Measurements from ENCODE around the gene SIAH3.
A peak's percentile ranks its signal among the peaks of the same experiment; 100 is the strongest.
"Not testable (repeated sequence)": the region's sequence is repeated elsewhere in the genome, so short reads cannot be mapped to it uniquely, and the experiment has no call there.

The SIAH3 gene

DNA sequence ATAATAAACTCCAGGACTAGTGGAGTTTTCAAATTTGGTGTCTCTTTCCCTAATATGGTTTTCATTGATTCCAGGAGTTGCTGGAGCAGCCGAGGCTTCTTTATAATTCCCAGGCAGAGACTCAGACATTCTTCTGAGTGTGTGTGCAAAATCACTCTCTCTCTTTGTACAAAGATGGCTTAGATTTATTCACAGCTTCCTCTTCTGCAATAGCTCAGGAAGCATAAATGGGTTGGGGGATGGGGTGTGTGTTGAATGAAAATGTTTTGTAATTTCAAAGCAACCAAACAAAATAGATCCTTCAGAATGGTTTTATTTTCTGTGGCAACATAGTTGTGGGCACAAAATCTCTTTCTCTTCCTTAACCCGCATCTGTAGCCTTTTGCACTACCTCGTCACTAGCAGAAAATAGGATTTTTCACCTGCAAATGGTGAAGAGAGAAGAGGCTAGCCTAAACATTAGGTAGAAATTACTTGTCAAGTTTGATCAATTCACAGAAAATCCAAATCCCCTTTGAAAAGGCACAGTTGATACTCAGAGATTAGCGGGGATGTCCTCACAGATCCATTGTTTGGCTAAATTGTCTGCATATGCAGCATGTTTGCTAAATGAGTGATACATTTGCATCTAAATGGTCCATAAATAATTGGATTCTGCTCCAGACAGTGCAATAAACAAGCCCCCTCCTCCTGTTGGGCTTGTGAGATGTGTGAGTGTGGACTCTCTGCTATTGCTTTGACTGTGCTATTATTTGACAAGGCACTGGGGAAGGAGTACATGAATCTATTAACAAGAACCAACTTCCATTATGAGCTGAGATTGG lies 82.7 kb downstream of the SIAH3 start:
- Histone ChIP-seq H3K9me3 (ENCODE audit: control insufficient read depth, insufficient read depth, low read length) (no peaks in the 10 kb centered on the region), H3K4me1 (ENCODE audit: control insufficient read depth, insufficient read depth, low read length) (peaks cover 4% of the 10 kb centered on the region; the same call in 1 of the 2 replicates), H3K27me3 (ENCODE audit: control insufficient read depth, insufficient read depth, low read length) (no peaks in the 10 kb centered on the region), H3K36me3 (ENCODE audit: control insufficient read depth, insufficient read depth, low read length) (no peaks in the 10 kb centered on the region), H3K27ac (ENCODE audit: low read length) (no peak overlapping the region), H3K4me3 (ENCODE audit: low read length) (no peak overlapping the region)
- WGBS (ENCODE audit: insufficient coverage, insufficient read length): no CpG with 5 or more reads among the region's 4 CpGs
- DNase-seq (ENCODE audit: low read depth, low spot score): peak; percentile 16

DNA sequence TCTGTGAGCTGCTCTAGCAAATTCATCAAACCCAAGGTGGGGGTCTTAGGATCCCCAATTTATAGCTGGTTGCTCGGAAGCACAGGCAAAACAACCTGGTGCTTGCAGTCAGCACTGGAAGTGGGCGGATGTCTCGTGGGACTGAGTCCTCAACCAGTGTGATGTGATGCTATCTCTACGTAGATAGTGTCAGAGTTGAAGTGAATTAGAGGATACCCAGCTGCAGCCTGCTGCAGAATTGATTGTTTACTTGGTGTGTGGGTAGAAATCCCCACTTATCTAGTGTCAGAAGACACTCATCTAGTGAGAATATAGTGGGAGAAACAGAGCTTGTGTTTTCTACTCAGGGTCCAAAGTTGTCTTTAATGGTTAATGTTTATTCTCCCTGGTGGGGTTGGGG lies 86.1 kb downstream of the SIAH3 start:
- DNase-seq (ENCODE audit: low read depth, low spot score): no peak
- WGBS (ENCODE audit: insufficient coverage, insufficient read length): no CpG with 5 or more reads among the region's 4 CpGs
- no peak overlapping the region for H3K27ac ChIP-seq (ENCODE audit: low read length)
- H3K36me3 ChIP-seq (ENCODE audit: control insufficient read depth, insufficient read depth, low read length): no peaks in the 10 kb centered on the region
- no peak overlapping the region for H3K4me3 ChIP-seq (ENCODE audit: low read length)
- H3K27me3 ChIP-seq (ENCODE audit: control insufficient read depth, insufficient read depth, low read length): no peaks in the 10 kb centered on the region
- peaks cover 4% of the 10 kb centered on the region; the same call in 1 of the 2 replicates for H3K4me1 ChIP-seq (ENCODE audit: control insufficient read depth, insufficient read depth, low read length)
- no peaks in the 10 kb centered on the region for H3K9me3 ChIP-seq (ENCODE audit: control insufficient read depth, insufficient read depth, low read length)

DNA sequence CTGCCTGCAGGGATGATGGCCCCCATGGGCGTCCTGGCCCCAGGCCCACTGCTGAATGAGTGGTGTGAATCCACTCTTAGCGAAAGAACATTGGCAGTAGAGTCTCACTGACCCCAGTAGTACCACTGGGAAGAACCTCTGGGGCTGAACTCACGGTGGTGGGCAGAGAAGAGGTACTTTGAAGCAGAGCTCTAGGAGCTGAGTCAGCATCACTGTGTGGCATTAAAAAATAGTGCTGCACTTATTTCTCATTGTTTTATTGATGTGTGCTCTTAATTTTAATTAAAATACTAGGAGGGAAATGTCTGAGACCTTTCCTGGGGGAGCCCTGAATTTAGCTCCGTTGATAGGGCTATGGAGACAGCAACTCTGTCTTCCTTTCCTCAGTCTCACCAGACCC lies 88.1 kb downstream of the SIAH3 start:
- no peaks in the 10 kb centered on the region for H3K9me3 ChIP-seq (ENCODE audit: control insufficient read depth, insufficient read depth, low read length)

DNA sequence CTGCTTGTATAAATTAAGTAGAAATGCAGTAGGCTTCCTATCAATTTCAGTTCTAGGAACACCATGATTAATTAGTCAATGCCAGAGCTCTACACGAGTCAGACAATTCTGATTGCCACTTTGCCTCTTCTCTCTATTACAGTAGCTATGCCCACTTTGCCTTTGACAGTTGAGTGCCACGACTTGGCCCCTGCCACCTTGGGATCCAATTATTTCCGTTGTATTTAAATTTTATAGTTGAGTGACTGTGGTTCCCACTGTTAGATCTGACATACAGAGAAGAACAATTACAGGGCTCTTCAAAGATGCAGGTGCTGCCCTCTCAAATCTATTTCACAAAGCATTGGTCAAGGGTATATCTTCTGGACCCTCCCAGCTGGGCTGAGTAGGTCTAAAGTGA lies 94.0 kb downstream of the SIAH3 start:
- not testable (repeated sequence) for H3K9me3 ChIP-seq (ENCODE audit: control insufficient read depth, insufficient read depth, low read length); H3K27ac ChIP-seq (ENCODE audit: low read length); DNase-seq (ENCODE audit: low read depth, low spot score); H3K27me3 ChIP-seq (ENCODE audit: control insufficient read depth, insufficient read depth, low read length); H3K4me3 ChIP-seq (ENCODE audit: low read length); H3K36me3 ChIP-seq (ENCODE audit: control insufficient read depth, insufficient read depth, low read length); H3K4me1 ChIP-seq (ENCODE audit: control insufficient read depth, insufficient read depth, low read length)
- no CpG with 5 or more reads among the region's 3 CpGs for WGBS (ENCODE audit: insufficient coverage, insufficient read length)

More for the DNA sequence above, 88.1 kb downstream of the SIAH3 start:
- Histone ChIP-seq H3K36me3 (ENCODE audit: control insufficient read depth, insufficient read depth, low read length) (no peaks in the 10 kb centered on the region), H3K27me3 (ENCODE audit: control insufficient read depth, insufficient read depth, low read length) (no peaks in the 10 kb centered on the region), H3K4me3 (ENCODE audit: low read length) (no peak overlapping the region), H3K27ac (ENCODE audit: low read length) (no peak overlapping the region), H3K4me1 (ENCODE audit: control insufficient read depth, insufficient read depth, low read length) (peaks cover under 1% of the 10 kb centered on the region; the same call in 1 of the 2 replicates)
- no CpG with 5 or more reads among the region's 4 CpGs for WGBS (ENCODE audit: insufficient coverage, insufficient read length)
- no peak for DNase-seq (ENCODE audit: low read depth, low spot score)

DNA sequence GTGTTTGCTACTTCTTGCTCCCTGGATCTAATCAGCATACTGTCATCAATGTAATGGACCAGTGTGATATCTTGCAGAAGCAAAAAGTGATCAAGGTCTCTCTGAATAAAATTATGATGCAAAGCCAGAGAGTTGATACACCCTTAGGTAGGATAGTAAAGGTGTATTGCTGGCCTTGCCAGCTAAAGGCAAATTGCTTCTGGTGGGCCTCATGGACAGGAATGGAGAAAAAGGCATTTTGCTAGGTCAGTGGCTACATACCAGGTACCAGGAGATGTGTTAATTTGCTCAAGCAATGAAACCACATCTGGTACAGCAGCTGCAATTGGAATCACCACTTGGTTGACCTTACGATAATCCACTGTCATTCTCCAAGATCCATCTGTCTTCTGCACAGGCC lies 95.1 kb downstream of the SIAH3 start:
- H3K27me3 ChIP-seq (ENCODE audit: control insufficient read depth, insufficient read depth, low read length): not testable (repeated sequence)

DNA sequence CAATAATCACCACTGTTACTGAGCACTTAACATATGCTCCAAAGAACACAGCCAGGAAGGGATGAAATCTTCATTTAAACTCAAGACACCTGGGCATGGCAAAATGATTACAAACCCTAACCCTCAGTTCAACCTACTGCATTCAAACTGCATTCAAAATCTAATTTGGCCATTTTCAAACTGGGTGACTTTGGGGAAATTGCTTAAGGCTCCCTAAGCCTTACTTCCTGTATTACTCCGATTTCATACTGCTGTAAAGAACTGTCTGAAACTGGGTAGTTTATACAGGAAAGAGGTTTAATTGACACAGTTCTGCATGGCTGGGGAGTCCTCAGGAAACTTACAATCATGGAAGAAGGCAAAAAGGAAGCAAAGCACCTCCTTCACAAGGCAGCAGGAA lies 99.0 kb downstream of the SIAH3 start:
- Histone ChIP-seq H3K36me3 (ENCODE audit: control insufficient read depth, insufficient read depth, low read length) (no peaks in the 10 kb centered on the region), H3K9me3 (ENCODE audit: control insufficient read depth, insufficient read depth, low read length) (no peaks in the 10 kb centered on the region), H3K27ac (ENCODE audit: low read length) (no peak overlapping the region), H3K4me1 (ENCODE audit: control insufficient read depth, insufficient read depth, low read length) (no peaks in the 10 kb centered on the region; the same call in 1 of the 2 replicates), H3K4me3 (ENCODE audit: low read length) (no peak overlapping the region), H3K27me3 (ENCODE audit: control insufficient read depth, insufficient read depth, low read length) (no peaks in the 10 kb centered on the region)
- no peak for DNase-seq (ENCODE audit: low read depth, low spot score)
- WGBS (ENCODE audit: insufficient coverage, insufficient read length): no CpG with 5 or more reads among the region's 1 CpG

More for the DNA sequence above, 95.1 kb downstream of the SIAH3 start:
- not testable (repeated sequence) for H3K9me3 ChIP-seq (ENCODE audit: control insufficient read depth, insufficient read depth, low read length); H3K4me1 ChIP-seq (ENCODE audit: control insufficient read depth, insufficient read depth, low read length); H3K4me3 ChIP-seq (ENCODE audit: low read length); H3K27ac ChIP-seq (ENCODE audit: low read length); H3K36me3 ChIP-seq (ENCODE audit: control insufficient read depth, insufficient read depth, low read length); DNase-seq (ENCODE audit: low read depth, low spot score)
- WGBS (ENCODE audit: insufficient coverage, insufficient read length): no CpG with 5 or more reads among the region's 1 CpG

DNA sequence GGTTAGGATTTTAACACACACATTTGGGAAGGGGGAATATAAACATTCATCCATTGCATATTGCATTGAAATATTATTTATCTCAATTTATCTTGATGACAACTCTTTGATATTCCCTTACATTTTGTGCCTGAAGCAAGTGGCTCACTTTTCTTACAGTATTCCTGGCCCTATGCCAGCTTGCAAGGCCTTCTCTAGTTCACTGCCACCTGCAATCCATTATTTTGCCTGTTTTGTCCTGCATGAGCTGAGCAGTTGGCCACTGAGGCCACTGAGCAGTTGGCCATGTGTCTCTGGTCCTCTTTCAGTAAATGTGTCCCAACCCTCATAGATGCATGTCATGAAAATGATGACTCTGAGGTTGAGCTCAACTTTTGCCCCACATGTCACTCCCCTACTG lies 99.7 kb downstream of the SIAH3 start:
- Histone ChIP-seq H3K27me3 (ENCODE audit: control insufficient read depth, insufficient read depth, low read length) (no peaks in the 10 kb centered on the region), H3K4me1 (ENCODE audit: control insufficient read depth, insufficient read depth, low read length) (no peaks in the 10 kb centered on the region; the same call in 1 of the 2 replicates), H3K9me3 (ENCODE audit: control insufficient read depth, insufficient read depth, low read length) (no peaks in the 10 kb centered on the region), H3K4me3 (ENCODE audit: low read length) (no peak overlapping the region), H3K27ac (ENCODE audit: low read length) (no peak overlapping the region), H3K36me3 (ENCODE audit: control insufficient read depth, insufficient read depth, low read length) (no peaks in the 10 kb centered on the region)
- no peak for DNase-seq (ENCODE audit: low read depth, low spot score)

DNA sequence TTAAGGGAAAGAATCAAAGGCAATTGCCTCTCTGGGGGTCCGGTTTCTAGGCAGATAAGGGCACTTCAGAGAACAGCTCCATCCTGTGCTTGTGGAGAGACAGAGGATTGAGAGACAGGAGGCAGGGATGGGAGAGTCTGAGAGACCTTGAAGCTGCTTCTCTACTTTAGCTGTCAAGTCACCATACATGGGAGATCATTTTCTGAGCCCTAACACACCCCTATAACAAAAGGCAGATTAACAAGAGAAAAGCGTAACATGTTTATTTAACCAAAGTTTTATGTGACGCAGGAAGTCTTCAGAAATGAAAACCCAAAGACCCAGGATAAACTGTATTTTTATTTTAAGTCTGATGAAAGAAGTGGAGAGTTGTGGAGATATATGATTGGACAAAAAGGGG lies 101.0 kb downstream of the SIAH3 start:
- H3K4me3 ChIP-seq (ENCODE audit: low read length): no peak overlapping the region
- H3K27ac ChIP-seq (ENCODE audit: low read length): no peak overlapping the region
- no CpG with 5 or more reads among the region's 3 CpGs for WGBS (ENCODE audit: insufficient coverage, insufficient read length)
- no peaks in the 10 kb centered on the region; the same call in 1 of the 2 replicates for H3K4me1 ChIP-seq (ENCODE audit: control insufficient read depth, insufficient read depth, low read length)
- H3K27me3 ChIP-seq (ENCODE audit: control insufficient read depth, insufficient read depth, low read length): no peaks in the 10 kb centered on the region
- no peaks in the 10 kb centered on the region for H3K36me3 ChIP-seq (ENCODE audit: control insufficient read depth, insufficient read depth, low read length)
- DNase-seq (ENCODE audit: low read depth, low spot score): no peak
- H3K9me3 ChIP-seq (ENCODE audit: control insufficient read depth, insufficient read depth, low read length): no peaks in the 10 kb centered on the region

DNA sequence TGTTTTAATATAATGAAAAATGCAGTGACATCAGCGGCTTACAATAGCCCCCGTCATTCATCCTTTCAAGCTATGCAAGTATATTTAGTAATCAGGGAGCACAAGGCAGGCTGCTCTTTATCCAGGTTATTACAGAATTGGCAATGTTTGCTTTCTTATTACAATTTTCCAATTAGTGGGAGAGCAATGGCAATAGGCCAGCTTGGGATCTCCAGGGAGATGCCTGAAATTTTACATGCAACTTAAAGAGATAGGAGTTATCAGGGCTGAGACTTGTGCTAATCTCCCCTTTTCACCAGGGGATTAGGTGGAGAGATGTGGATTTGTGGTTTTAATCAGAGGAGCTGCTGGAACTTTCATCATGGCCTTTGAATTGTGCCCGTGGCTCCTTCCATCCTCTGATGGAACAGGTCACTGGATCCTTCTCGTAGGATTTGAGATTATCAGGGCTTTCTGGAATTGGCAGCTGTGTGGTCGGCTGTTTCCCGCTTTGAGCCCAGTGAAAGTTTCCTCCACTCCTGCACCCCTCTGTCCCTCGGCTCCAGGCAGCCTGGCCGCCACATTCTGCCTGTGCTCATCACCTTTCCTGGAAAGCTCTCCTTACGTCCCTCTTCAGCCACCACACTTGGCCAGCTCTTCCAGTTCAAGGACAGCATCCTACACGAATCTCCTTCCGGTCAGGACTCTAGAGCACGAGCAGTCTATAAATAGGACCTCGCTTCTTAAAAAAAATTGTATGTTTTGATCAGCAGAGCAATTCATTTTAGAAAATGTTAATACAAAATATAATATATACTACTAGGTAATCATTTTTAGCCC lies 102.4 kb downstream of the SIAH3 start:
- H3K36me3 ChIP-seq (ENCODE audit: control insufficient read depth, insufficient read depth, low read length): no peaks in the 10 kb centered on the region
- WGBS (ENCODE audit: insufficient coverage, insufficient read length): no CpG with 5 or more reads among the region's 13 CpGs
- no peaks in the 10 kb centered on the region for H3K9me3 ChIP-seq (ENCODE audit: control insufficient read depth, insufficient read depth, low read length)
- H3K27me3 ChIP-seq (ENCODE audit: control insufficient read depth, insufficient read depth, low read length): no peaks in the 10 kb centered on the region
- H3K4me3 ChIP-seq (ENCODE audit: low read length): no peak overlapping the region
- DNase-seq (ENCODE audit: low read depth, low spot score): no peak
- H3K4me1 ChIP-seq (ENCODE audit: control insufficient read depth, insufficient read depth, low read length): no peaks in the 10 kb centered on the region; the same call in 1 of the 2 replicates
- H3K27ac ChIP-seq (ENCODE audit: low read length): no peak overlapping the region

DNA sequence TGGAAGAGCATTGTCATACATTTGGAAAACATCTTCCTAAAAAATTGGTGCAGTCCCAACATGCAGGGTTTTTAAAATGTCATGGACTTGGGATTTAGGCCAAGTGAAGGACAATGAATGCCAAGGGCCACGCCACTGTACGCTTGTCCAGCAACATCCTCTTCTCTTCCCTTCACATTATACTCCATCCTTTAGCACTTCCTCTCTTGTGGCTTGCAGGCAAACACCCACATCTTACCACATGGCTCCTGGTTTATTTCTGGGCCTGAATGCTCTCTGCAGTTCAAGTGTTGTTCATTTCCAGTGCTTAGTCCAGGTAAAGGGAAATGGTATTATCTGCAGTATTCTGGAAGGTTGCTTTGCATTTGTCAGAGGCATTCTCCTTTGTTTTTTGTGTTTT lies 104.5 kb downstream of the SIAH3 start:
- H3K27ac ChIP-seq (ENCODE audit: low read length): no peak overlapping the region
- no peak for DNase-seq (ENCODE audit: low read depth, low spot score)
- H3K9me3 ChIP-seq (ENCODE audit: control insufficient read depth, insufficient read depth, low read length): no peaks in the 10 kb centered on the region
- no peaks in the 10 kb centered on the region for H3K36me3 ChIP-seq (ENCODE audit: control insufficient read depth, insufficient read depth, low read length)
- no peak overlapping the region for H3K4me3 ChIP-seq (ENCODE audit: low read length)
- H3K27me3 ChIP-seq (ENCODE audit: control insufficient read depth, insufficient read depth, low read length): no peaks in the 10 kb centered on the region
- no CpG with 5 or more reads among the region's 2 CpGs for WGBS (ENCODE audit: insufficient coverage, insufficient read length)
- no peaks in the 10 kb centered on the region; the same call in 1 of the 2 replicates for H3K4me1 ChIP-seq (ENCODE audit: control insufficient read depth, insufficient read depth, low read length)
